H9 (cell line): ENCODE data around the gene LARP1. TPM values are rescaled to one million over a fixed set of nuclear protein-coding genes. Genes with fewer than 3 reads are reported as not detected.
A peak's percentile ranks its signal among the peaks of the same experiment; 100 is the strongest.

Experiments used
- DNase-seq: peaks from one replicate; pipeline ENCODE4 v3.0.0-alpha.2; 2017
- H2AFZ ChIP-seq: one replicate; pipeline ENCODE4 v1.6.1; 2013; ENCODE audit warnings: mild to moderate bottlenecking, low read length, control low read depth, moderate library complexity
- H2AK5ac ChIP-seq: 2 replicates; pipeline ENCODE4 v1.6.1; 2013; ENCODE audit warnings: low read length, control low read depth, mixed read lengths; ENCODE audit not compliant: insufficient read length
- H2BK120ac ChIP-seq: one replicate; pipeline ENCODE4 v1.6.1; 2013; ENCODE audit warnings: low read depth, mild to moderate bottlenecking, low read length, control low read depth, inconsistent platforms; ENCODE audit not compliant: poor library complexity, severe bottlenecking
- H2BK12ac ChIP-seq: 2 replicates; pipeline ENCODE4 v1.6.1; 2013; ENCODE audit warnings: low read length, control low read depth, mixed read lengths, low read depth; ENCODE audit not compliant: insufficient read length
- H2BK15ac ChIP-seq: 2 replicates; pipeline ENCODE4 v1.6.1; 2013; ENCODE audit warnings: low read depth, low read length, control low read depth
- H2BK20ac ChIP-seq: one replicate; pipeline ENCODE4 v1.6.1; 2013; ENCODE audit warnings: low read depth, mild to moderate bottlenecking, low read length, control low read depth, inconsistent platforms; ENCODE audit not compliant: poor library complexity, severe bottlenecking
- H2BK5ac ChIP-seq: 2 replicates; pipeline ENCODE4 v1.6.1; 2013; ENCODE audit warnings: low read length, control low read depth, mixed read lengths; ENCODE audit not compliant: insufficient read length
- H3K14ac ChIP-seq: 2 replicates; pipeline ENCODE4 v1.6.1; 2013; ENCODE audit warnings: low read length, control low read depth; ENCODE audit not compliant: insufficient read depth
- H3K18ac ChIP-seq: 2 replicates; pipeline ENCODE4 v1.6.1; 2013; ENCODE audit warnings: low read depth, mild to moderate bottlenecking, mixed read lengths, low read length, control low read depth; ENCODE audit not compliant: insufficient read length
- H3K23ac ChIP-seq: 2 replicates; pipeline ENCODE4 v1.6.1; 2013; ENCODE audit warnings: low read length, control low read depth, mixed read lengths, low read depth; ENCODE audit not compliant: insufficient read length
- H3K23me2 ChIP-seq: 2 replicates; pipeline ENCODE4 v1.6.1; 2013; ENCODE audit warnings: low read depth, mild to moderate bottlenecking, mixed read lengths, low read length, control low read depth; ENCODE audit not compliant: insufficient read length, poor library complexity, severe bottlenecking
- H3K27ac ChIP-seq: 2 replicates; pipeline ENCODE4 v1.5.1; 2013; ENCODE audit warnings: low read length, control low read depth, mixed read lengths, low read depth; ENCODE audit not compliant: insufficient read length
- H3K27me3 ChIP-seq: 2 replicates; pipeline ENCODE4 v1.6.1; 2013; ENCODE audit warnings: low read length, control low read depth, inconsistent platforms; ENCODE audit not compliant: insufficient read depth
- H3K4ac ChIP-seq: 2 replicates; pipeline ENCODE4 v1.6.1; 2013; ENCODE audit warnings: low read depth, mild to moderate bottlenecking, control low read depth, inconsistent platforms, low read length, moderate library complexity
- H3K4me1 ChIP-seq: 2 replicates; pipeline ENCODE4 v1.6.1; 2013; ENCODE audit warnings: low read length, control low read depth, inconsistent platforms; ENCODE audit not compliant: insufficient read depth
- H3K4me2 ChIP-seq: 2 replicates; pipeline ENCODE4 v1.6.1; 2013; ENCODE audit warnings: low read length, control low read depth, mixed read lengths; ENCODE audit not compliant: insufficient read length, insufficient read depth
- H3K56ac ChIP-seq: 2 replicates; pipeline ENCODE4 v1.6.1; 2013; ENCODE audit warnings: low read depth, mild to moderate bottlenecking, mixed read lengths, low read length, control low read depth; ENCODE audit not compliant: insufficient read length
- H3K79me1 ChIP-seq: 2 replicates; pipeline ENCODE4 v1.6.1; 2013; ENCODE audit warnings: low read depth, mild to moderate bottlenecking, moderate library complexity, low read length, control low read depth, inconsistent platforms; ENCODE audit not compliant: insufficient read depth, poor library complexity, severe bottlenecking
- H3K79me2 ChIP-seq: 2 replicates; pipeline ENCODE4 v1.6.1; 2013; ENCODE audit warnings: low read length, control low read depth, inconsistent platforms; ENCODE audit not compliant: insufficient read depth
- H3K9ac ChIP-seq: 2 replicates; pipeline ENCODE4 v1.6.1; 2013; ENCODE audit warnings: low read length, control low read depth, mixed read lengths; ENCODE audit not compliant: insufficient read length; ENCODE audit errors: extremely low read depth
- H3K9me3 ChIP-seq: one replicate; pipeline ENCODE4 v1.6.1; 2013; ENCODE audit warnings: low read depth, low read length, inconsistent platforms; ENCODE audit not compliant: control insufficient read depth
- H3T11ph ChIP-seq: one replicate; pipeline ENCODE4 v1.6.1; 2013; ENCODE audit warnings: mild to moderate bottlenecking, low read length, control low read depth, inconsistent platforms
- H4K20me1 ChIP-seq: one replicate; pipeline ENCODE4 v1.6.1; 2013; ENCODE audit not compliant: control insufficient read depth, insufficient read length, insufficient read depth
- H4K5ac ChIP-seq: 2 replicates; pipeline ENCODE4 v1.6.1; 2013; ENCODE audit warnings: low read depth, mild to moderate bottlenecking, mixed read lengths, low read length, control low read depth; ENCODE audit not compliant: insufficient read length
- H4K8ac ChIP-seq: replicated peaks from 2 replicates; pipeline ENCODE4 v1.6.1; 2013; ENCODE audit warnings: low read length, control low read depth, mixed read lengths, low read depth; ENCODE audit not compliant: insufficient read length
- H4K91ac ChIP-seq: 2 replicates; pipeline ENCODE4 v1.6.1; 2013; ENCODE audit warnings: low read depth, mild to moderate bottlenecking, moderate library complexity, mixed read lengths, low read length, control low read depth; ENCODE audit not compliant: insufficient read length
- H3K27ac Mint-ChIP-seq, 3 experiments: 2 replicates in 2 of 3; 3 replicates in 1 of 3; pipeline ENCODE4 v1.8.0; 2020 to 2021; ENCODE audit warnings: mixed read lengths in 3 of 3, mild to moderate bottlenecking in 1 of 3, moderate library complexity in 1 of 3
- H3K27me3 Mint-ChIP-seq: 2 replicates; pipeline ENCODE4 v1.8.0; 2021; ENCODE audit warnings: low read depth, mild to moderate bottlenecking, moderate library complexity, mixed read lengths
- H3K36me3 Mint-ChIP-seq, 3 experiments: 2 replicates in 2 of 3; 3 replicates in 1 of 3; pipeline ENCODE4 v1.8.0; 2020 to 2021; ENCODE audit warnings: low read depth in 3 of 3, mixed read lengths in 3 of 3; ENCODE audit not compliant: insufficient read depth in 1 of 3
- H3K4me1 Mint-ChIP-seq, 2 experiments: 2 replicates each; pipeline ENCODE4 v1.8.0; 2020; ENCODE audit warnings: mixed read lengths in 2 of 2
- H3K4me3 Mint-ChIP-seq, 2 experiments: 2 replicates in 1 of 2; 3 replicates in 1 of 2; pipeline ENCODE4 v1.8.0; 2020 to 2021; ENCODE audit warnings: mild to moderate bottlenecking in 2 of 2, mixed read lengths in 2 of 2, moderate library complexity in 1 of 2
- H3K9me3 Mint-ChIP-seq, 2 experiments: 2 replicates in 1 of 2; 3 replicates in 1 of 2; pipeline ENCODE4 v1.8.0; 2020; ENCODE audit warnings: mild to moderate bottlenecking in 2 of 2, mixed read lengths in 2 of 2, moderate library complexity in 1 of 2
- CTCF ChIP-seq: fragments of 200-600 bp; sonication (generic); conservative IDR thresholded peaks from 3 replicates; pipeline ENCODE4 v1.8.0; 2021; ENCODE audit warnings: antibody characterized with exemption, mild to moderate bottlenecking
- WGBS: extraction: QIAGEN DNeasy Blood & Tissue Kit; methylation state at CpG from one replicate; pipeline ENCODE4 v1.1.7; 2013; ENCODE audit warnings: missing lambda C conversion rate, low lambda C conversion rate, mixed read lengths; ENCODE audit not compliant: insufficient read length; ENCODE audit errors: extremely low coverage; 5-methylcytosine and 5-hydroxymethylcytosine counted together
- total RNA-seq: library from RNA; stranded (reverse); gene quantifications from 2 replicates; pipeline ENCODE4 v1.2.1, GENCODE V29; 2021

Gene LARP1
- total RNA-seq, 1 experiment from 2014 or later = 405 TPM

DNA sequence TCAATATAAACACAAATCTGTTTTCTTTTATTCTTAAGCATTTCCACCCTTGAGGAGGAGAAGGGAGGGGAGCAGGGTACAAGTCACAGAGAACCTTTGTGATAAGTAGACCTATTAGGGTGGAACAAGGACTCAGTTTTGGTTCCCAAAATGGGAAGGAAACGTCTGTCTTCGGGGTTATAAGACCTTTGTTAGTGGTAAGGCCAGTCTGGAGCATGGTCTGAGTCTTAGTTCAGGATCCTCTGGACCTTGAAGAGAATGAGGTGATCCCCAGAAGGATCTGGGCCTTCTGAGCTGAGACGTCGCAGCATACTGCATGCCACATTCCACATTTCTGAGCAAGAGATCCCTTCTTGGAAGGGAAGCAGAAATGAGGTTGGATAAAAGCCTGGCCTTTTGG, 58.0 kb downstream of the LARP1 start:
- H3T11ph ChIP-seq = no peak overlapping the region
- H3K36me3 Mint-ChIP-seq = peaks cover 63 to 94% (median 92%) of the 10 kb centered on the region in 3 experiments

More for the DNA sequence above, 58.0 kb downstream of the LARP1 start:
- Mint-ChIP-seq H3K9me3 (no peaks in the 10 kb centered on the region), H3K27me3 (peaks cover 2% of the 10 kb centered on the region; the same call in 1 of the 2 replicates), H3K4me1 (peaks cover 0 to 10% of the 10 kb centered on the region in 2 experiments; a peak in 2 of 4 replicates), H3K4me3 (no peak overlapping the region), H3K27ac (0 out of 7 replicates have a peak overlapping the region, but pooled peaks of 2 of the 3 experiments have one; percentile 20 to 61)
- Histone ChIP-seq H2BK12ac (no peak overlapping the region), H3K27ac (no peak overlapping the region), H3K23me2 (no peaks in the 10 kb centered on the region), H3K79me2 (no peaks in the 10 kb centered on the region), H2BK20ac (no peak overlapping the region), H3K14ac (no peak overlapping the region), H3K9me3 (no peaks in the 10 kb centered on the region), H3K4ac (no peak overlapping the region), H2AK5ac (no peak overlapping the region), H3K27me3 (no peaks in the 10 kb centered on the region), H4K20me1 (no peaks in the 10 kb centered on the region), H4K91ac (no peak overlapping the region), H2BK15ac (no peak overlapping the region), H3K9ac (no peak overlapping the region), H3K18ac (no peak overlapping the region), H4K8ac (no peak overlapping the region), H2BK5ac (no peak overlapping the region), H3K4me2 (no peak overlapping the region), H2AFZ (no peak overlapping the region), H3K56ac (no peak overlapping the region), H4K5ac (no peak overlapping the region), H3K79me1 (no peaks in the 10 kb centered on the region), H3K4me1 (no peaks in the 10 kb centered on the region), H3K23ac (no peak overlapping the region), H2BK120ac (no peak overlapping the region)
- DNase-seq = no peak
- no CpG with 5 or more reads among the region's 4 CpGs for WGBS
- TF ChIP-seq CTCF = no peak
